Astrocyte (in vitro differentiated cells and primary cell): ENCODE data around the gene MYO15B. TPM values are rescaled to one million over a fixed set of nuclear protein-coding genes. Genes with fewer than 3 reads are reported as not detected.

Experiments
- DNase-seq: peaks from one replicate; pipeline ENCODE4 v3.0.0-alpha.2; 2010; ENCODE audit warnings: low read depth
- FAIRE-seq: peaks from 2 replicates; lab custom pipeline; 2011; peaks lifted over from hg19 to GRCh38; lab: Jason Lieb, UNC
- H2AFZ ChIP-seq: 2 replicates; pipeline ENCODE4 v1.6.0; 2012; ENCODE audit warnings: low read depth, low read length, inconsistent platforms
- H3K27ac ChIP-seq: 2 replicates; pipeline ENCODE4 v1.5.1; 2011; ENCODE audit warnings: low read depth, low read length, inconsistent platforms
- H3K27me3 ChIP-seq: 2 replicates; pipeline ENCODE4 v1.6.0; 2011; ENCODE audit warnings: low read length, inconsistent platforms; ENCODE audit not compliant: insufficient read depth
- H3K36me3 ChIP-seq: 2 replicates; pipeline ENCODE4 v1.5.1; 2011; ENCODE audit warnings: low read length, inconsistent platforms; ENCODE audit not compliant: insufficient read depth
- H3K4me1 ChIP-seq: 2 replicates; pipeline ENCODE4 v1.5.1; 2011; ENCODE audit warnings: low read length, inconsistent platforms; ENCODE audit not compliant: insufficient read depth
- H3K4me2 ChIP-seq: 2 replicates; pipeline ENCODE4 v1.6.0; 2012; ENCODE audit warnings: low read length, inconsistent platforms
- H3K4me3 ChIP-seq: 2 replicates; pipeline ENCODE4 v1.5.1; 2011; ENCODE audit warnings: low read depth, mild to moderate bottlenecking, low read length, inconsistent platforms; ENCODE audit not compliant: insufficient read depth
- H3K79me2 ChIP-seq: 2 replicates; pipeline ENCODE4 v1.6.0; 2012; ENCODE audit warnings: mild to moderate bottlenecking, low read length, inconsistent platforms; ENCODE audit not compliant: insufficient read depth
- H3K9ac ChIP-seq: 2 replicates; pipeline ENCODE4 v1.6.0; 2012; ENCODE audit warnings: mild to moderate bottlenecking, low read length, inconsistent platforms
- H3K9me3 ChIP-seq: 2 replicates; pipeline ENCODE4 v1.5.1; 2012; ENCODE audit warnings: low read depth, mild to moderate bottlenecking, low read length, inconsistent platforms; ENCODE audit not compliant: insufficient read depth
- H4K20me1 ChIP-seq: 2 replicates; pipeline ENCODE4 v1.6.0; 2012; ENCODE audit warnings: low read length, inconsistent platforms; ENCODE audit not compliant: insufficient read depth
- H3K27ac Mint-ChIP-seq: one replicate; pipeline ENCODE4 v1.8.0; 2021; ENCODE audit warnings: mild to moderate bottlenecking, mixed read lengths; ENCODE audit not compliant: unreplicated experiment
- H3K27me3 Mint-ChIP-seq: one replicate; pipeline ENCODE4 v1.8.0; 2021; ENCODE audit warnings: low read depth, mixed read lengths; ENCODE audit not compliant: unreplicated experiment
- H3K36me3 Mint-ChIP-seq: one replicate; pipeline ENCODE4 v1.8.0; 2021; ENCODE audit warnings: low read depth, mixed read lengths; ENCODE audit not compliant: unreplicated experiment
- H3K4me1 Mint-ChIP-seq: one replicate; pipeline ENCODE4 v1.8.0; 2021; ENCODE audit warnings: low read depth, mixed read lengths; ENCODE audit not compliant: unreplicated experiment
- H3K4me3 Mint-ChIP-seq: one replicate; pipeline ENCODE4 v1.8.0; 2021; ENCODE audit warnings: mild to moderate bottlenecking, moderate library complexity, mixed read lengths; ENCODE audit not compliant: unreplicated experiment
- H3K9me3 Mint-ChIP-seq: one replicate; pipeline ENCODE4 v1.8.0; 2021; ENCODE audit warnings: mild to moderate bottlenecking, mixed read lengths; ENCODE audit not compliant: unreplicated experiment
- CTCF ChIP-seq: IDR thresholded peaks from 2 replicates; pipeline ENCODE4 v1.5.1; 2011; ENCODE audit warnings: low read depth, mild to moderate bottlenecking, inconsistent platforms, low read length, moderate library complexity; ENCODE audit not compliant: insufficient read depth
- EZH2 ChIP-seq: IDR thresholded peaks from 2 replicates; pipeline ENCODE4 v1.6.1; 2012; ENCODE audit warnings: mild to moderate bottlenecking, low read length, inconsistent platforms; ENCODE audit not compliant: insufficient read depth
- total RNA-seq: library from RNA; stranded (reverse); gene quantifications from 2 replicates; pipeline ENCODE4 v1.2.1, GENCODE V29; 2021

MYO15B gene
- total RNA-seq, 1 donor from 2014 or later, result 3.5 TPM

- Histone ChIP-seq H3K4me1 (no peaks in the 10 kb centered on the region), H3K79me2 (no peaks in the 10 kb centered on the region), H3K4me2 (no peak overlapping the region), H3K27ac (no peak overlapping the region), H3K4me3 (no peak overlapping the region), H4K20me1 (peaks cover 3% of the 10 kb centered on the region), H3K36me3 (no peaks in the 10 kb centered on the region), H3K9ac (no peak overlapping the region), H2AFZ (no peak overlapping the region), H3K9me3 (no peaks in the 10 kb centered on the region), H3K27me3 (no peaks in the 10 kb centered on the region)
- DNase-seq (no peak), FAIRE-seq (no peak)
- Mint-ChIP-seq H3K36me3 (peaks cover 16% of the 10 kb centered on the region), H3K4me1 (peaks cover 1% of the 10 kb centered on the region), H3K27me3 (no peaks in the 10 kb centered on the region), H3K27ac (no peak overlapping the region), H3K9me3 (no peaks in the 10 kb centered on the region), H3K4me3 (no peak overlapping the region)
- TF ChIP-seq EZH2 (no peak), CTCF (no peak)
Measured at GRCh38 chr17:75639771-75640555, 52.4 kb downstream of the MYO15B start.

GRCh38 chr17:75640556-75641119 lies 53.0 kb downstream of the MYO15B start:
- no peak overlapping the region for H3K9ac ChIP-seq
- H3K36me3 Mint-ChIP-seq, result peaks cover 16% of the 10 kb centered on the region
- peaks cover 6% of the 10 kb centered on the region for H4K20me1 ChIP-seq

More at GRCh38 chr17:75640556-75641119, 53.0 kb downstream of the MYO15B start:
- DNase-seq (no peak), FAIRE-seq (no peak)
- no peak overlapping the region for H3K4me3 ChIP-seq
- peaks cover 5% of the 10 kb centered on the region for H3K4me1 ChIP-seq
- no peak overlapping the region for H3K27ac Mint-ChIP-seq
- no peak overlapping the region for H3K27ac ChIP-seq
- no peaks in the 10 kb centered on the region for H3K9me3 ChIP-seq
- no peaks in the 10 kb centered on the region for H3K9me3 Mint-ChIP-seq
- H3K4me1 Mint-ChIP-seq, result peaks cover 8% of the 10 kb centered on the region
- TF ChIP-seq CTCF (no peak), EZH2 (no peak)
- no peak overlapping the region for H3K4me2 ChIP-seq
- H3K79me2 ChIP-seq, result no peaks in the 10 kb centered on the region
- H3K4me3 Mint-ChIP-seq, result no peak overlapping the region
- no peaks in the 10 kb centered on the region for H3K27me3 Mint-ChIP-seq
- no peaks in the 10 kb centered on the region for H3K27me3 ChIP-seq
- no peaks in the 10 kb centered on the region for H3K36me3 ChIP-seq
- no peak overlapping the region for H2AFZ ChIP-seq
